Adrenal gland (tissue), 5 donors: Measurements from ENCODE around the gene DVL3.

Experiments used
- POLR2A ChIP-seq, 2 donors: fragments of 450-650 bp; IDR thresholded peaks; one replicate each; pipeline ENCODE4 v1.6.1; 2017; ENCODE audit warnings: antibody characterized with exemption in 2 of 2, mild to moderate bottlenecking in 2 of 2, moderate library complexity in 1 of 2
- TF ChIP-seq, protein P1 (sequence below), 6 experiments: fragments of 450-650 bp in 4 of 6; fragments of 200-600 bp in 2 of 6; sonication (generic) in 1 of 6; IDR thresholded peaks; 1 replicate in 5 of 6; 2 replicates in 1 of 6; pipeline versions ENCODE4 v1.5.1 to v1.8.0; 2016 to 2021; ENCODE audit warnings: antibody characterized with exemption in 6 of 6, mild to moderate bottlenecking in 2 of 6, moderate library complexity in 1 of 6
- donor health status: DM: no; HTN: no; CAD: no.

DNA sequence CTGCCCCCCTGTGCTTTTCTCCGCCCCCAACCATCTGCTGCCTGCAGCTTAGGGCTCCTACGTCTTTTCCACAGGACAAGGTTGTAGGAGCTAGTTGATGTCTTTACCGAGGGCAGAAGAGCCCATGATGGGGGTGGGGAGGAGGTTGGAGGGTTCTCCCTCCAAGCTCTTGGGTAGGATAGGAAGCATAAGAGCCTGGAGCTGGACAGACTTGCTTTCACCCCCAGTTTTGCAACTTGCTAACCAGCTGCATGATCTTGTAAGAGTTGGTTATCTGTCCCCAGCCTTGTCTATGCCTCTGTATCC, 31.7 kb downstream of the DVL3 start:
- no peak for TF ChIP-seq POLR2A (IDR thresholded peaks at IDR 0.05)
- TF ChIP-seq, protein P1, sequence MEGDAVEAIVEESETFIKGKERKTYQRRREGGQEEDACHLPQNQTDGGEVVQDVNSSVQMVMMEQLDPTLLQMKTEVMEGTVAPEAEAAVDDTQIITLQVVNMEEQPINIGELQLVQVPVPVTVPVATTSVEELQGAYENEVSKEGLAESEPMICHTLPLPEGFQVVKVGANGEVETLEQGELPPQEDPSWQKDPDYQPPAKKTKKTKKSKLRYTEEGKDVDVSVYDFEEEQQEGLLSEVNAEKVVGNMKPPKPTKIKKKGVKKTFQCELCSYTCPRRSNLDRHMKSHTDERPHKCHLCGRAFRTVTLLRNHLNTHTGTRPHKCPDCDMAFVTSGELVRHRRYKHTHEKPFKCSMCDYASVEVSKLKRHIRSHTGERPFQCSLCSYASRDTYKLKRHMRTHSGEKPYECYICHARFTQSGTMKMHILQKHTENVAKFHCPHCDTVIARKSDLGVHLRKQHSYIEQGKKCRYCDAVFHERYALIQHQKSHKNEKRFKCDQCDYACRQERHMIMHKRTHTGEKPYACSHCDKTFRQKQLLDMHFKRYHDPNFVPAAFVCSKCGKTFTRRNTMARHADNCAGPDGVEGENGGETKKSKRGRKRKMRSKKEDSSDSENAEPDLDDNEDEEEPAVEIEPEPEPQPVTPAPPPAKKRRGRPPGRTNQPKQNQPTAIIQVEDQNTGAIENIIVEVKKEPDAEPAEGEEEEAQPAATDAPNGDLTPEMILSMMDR (IDR thresholded peaks at IDR 0.05) = no peak
